Measurements from ENCODE around the gene NR5A2.

DNA sequence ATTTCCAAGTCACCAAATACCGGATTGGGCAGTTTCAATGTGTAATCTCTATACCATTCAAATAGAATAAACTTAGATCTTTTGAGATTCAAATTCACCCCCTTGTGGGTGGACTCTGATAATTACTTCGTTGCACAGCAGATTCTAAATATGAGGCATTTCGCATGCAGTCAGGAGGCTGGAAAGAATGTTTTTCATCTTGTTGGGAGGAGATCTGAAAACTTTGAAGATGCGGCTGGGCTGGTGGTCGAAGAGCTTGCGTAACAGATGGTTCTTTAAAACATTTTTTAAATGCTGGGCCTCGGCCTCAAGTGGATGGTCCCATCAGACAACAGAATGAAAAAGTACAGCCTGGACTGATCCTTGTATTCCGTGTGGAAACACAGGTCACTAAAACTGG, 10.4 kb downstream of the NR5A2 start:
- TF ChIP-seq, protein P1, sequence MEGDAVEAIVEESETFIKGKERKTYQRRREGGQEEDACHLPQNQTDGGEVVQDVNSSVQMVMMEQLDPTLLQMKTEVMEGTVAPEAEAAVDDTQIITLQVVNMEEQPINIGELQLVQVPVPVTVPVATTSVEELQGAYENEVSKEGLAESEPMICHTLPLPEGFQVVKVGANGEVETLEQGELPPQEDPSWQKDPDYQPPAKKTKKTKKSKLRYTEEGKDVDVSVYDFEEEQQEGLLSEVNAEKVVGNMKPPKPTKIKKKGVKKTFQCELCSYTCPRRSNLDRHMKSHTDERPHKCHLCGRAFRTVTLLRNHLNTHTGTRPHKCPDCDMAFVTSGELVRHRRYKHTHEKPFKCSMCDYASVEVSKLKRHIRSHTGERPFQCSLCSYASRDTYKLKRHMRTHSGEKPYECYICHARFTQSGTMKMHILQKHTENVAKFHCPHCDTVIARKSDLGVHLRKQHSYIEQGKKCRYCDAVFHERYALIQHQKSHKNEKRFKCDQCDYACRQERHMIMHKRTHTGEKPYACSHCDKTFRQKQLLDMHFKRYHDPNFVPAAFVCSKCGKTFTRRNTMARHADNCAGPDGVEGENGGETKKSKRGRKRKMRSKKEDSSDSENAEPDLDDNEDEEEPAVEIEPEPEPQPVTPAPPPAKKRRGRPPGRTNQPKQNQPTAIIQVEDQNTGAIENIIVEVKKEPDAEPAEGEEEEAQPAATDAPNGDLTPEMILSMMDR (IDR thresholded peaks at IDR 0.05) = no peak
- TF ChIP-seq POLR2A (IDR thresholded peaks at IDR 0.05) = no peak
